NCI-H1105 (cell line): Measurements from ENCODE around the gene MEMO1.
"Not testable (repeated sequence)": the region's sequence is repeated elsewhere in the genome, so short reads cannot be mapped to it uniquely, and the experiment has no call there.

Source experiments
- DNase-seq: peaks from one replicate; lab custom pipeline; 2025; lab: John Stamatoyannopoulos, UW

Gene MEMO1

GRCh38 chr2:32010670-32011484 lies at the start of gene MEMO1:
TSS of gene MEMO1 (minus strand) at chr2:32011008. CDS start at chr2:32010247, 761 bp downstream.
- DNase-seq, result peak; percentile 90

DNA sequence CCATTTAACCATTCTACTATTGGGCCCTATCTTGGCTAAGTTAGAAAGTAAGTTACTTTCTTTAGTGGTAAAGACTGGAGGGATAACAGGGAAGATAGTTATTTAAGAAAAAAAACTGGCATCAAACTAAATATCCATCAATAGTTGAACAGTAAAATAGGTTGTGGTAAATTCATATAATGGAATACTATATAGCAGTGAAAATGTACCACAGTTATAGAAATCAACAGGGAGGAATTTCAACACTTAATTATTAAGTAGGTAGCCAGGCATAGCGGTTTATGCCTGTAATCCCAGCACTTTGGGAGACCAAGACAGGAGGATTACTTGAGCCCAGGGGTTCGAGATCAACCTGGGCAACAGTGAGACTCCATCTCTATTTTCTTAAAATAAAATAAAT lies 49.5 kb upstream of the MEMO1 start:
- DNase-seq, result no peak

DNA sequence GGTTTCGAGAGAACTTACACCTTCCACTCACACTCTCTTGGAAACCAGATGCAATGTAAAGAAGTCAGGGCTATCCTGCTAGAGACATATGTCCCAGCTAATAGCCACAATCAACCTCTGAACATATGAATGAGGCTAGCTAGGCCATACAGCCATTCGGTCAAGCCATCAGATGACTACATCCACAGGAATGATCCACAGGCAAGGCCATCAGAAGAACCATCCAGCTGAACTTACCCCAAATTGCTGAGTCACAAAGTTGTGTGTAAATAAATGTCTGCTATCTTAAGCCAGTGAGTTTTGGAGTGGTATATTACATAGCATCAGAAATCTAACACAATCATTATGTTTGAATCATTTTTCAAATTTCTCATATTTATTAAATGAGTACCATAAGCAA lies 47.3 kb upstream of the MEMO1 start:
- DNase-seq, result no peak

- DNase-seq, result not testable (repeated sequence)
These were observed 43.8 kb upstream of the MEMO1 start for GRCh38 chr2:32054583-32054982.

DNA sequence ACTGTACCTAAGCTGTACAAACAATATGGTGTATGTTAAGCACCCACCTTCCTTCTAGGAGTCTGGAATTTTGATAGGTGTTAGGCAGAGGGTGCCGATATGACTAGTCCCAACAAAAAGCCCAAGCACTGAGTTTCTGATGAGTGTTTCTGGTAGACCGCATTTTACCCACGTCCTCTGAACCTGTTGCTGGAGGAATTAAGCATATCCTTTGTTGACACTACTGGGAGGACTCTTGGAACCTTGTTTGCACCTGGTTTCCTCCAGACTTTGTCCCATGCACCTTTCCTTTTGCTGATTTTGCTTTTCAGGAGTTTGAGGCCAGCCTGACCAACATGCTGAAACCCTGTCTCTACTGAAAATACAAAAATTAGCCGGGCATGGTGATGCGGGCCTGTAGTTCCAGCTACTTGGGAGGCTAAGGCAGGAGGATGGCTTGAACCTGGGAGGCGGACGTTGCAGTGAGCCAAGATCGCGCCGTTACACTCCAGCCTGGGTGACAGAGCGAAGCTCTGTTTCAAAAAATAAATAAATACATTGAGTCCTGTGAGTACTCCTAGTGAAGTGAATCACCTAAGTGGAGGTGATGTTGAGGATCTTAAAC lies 41.1 kb upstream of the MEMO1 start:
- no peak for DNase-seq

DNA sequence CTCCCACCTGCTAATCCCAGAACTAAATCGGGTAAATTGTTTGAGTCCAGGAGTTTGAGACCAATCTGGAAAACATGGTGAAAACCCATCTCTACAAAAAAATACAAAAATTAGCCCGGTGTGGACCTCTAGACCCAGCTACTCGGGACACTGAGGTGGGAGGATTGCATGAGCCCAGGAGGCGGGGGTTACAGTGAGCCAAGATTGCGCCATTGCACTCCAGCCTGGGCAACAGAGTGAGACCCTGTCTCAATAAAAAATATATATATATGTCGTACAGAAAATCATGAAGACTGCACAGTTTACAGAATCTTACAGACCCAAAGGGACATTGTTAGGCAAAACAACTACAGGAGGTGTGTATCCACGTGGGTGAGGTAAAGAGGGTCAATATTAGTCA lies 32.8 kb upstream of the MEMO1 start:
- DNase-seq, result no peak

- DNase-seq, result peak; percentile 88
These were observed 28.8 kb upstream of the MEMO1 start, which contains the start of gene DPY30 for GRCh38 chr2:32039447-32040219. TSS of gene DPY30 (minus strand) at chr2:32039805. CDS start at chr2:32039456, 349 bp downstream.

DNA sequence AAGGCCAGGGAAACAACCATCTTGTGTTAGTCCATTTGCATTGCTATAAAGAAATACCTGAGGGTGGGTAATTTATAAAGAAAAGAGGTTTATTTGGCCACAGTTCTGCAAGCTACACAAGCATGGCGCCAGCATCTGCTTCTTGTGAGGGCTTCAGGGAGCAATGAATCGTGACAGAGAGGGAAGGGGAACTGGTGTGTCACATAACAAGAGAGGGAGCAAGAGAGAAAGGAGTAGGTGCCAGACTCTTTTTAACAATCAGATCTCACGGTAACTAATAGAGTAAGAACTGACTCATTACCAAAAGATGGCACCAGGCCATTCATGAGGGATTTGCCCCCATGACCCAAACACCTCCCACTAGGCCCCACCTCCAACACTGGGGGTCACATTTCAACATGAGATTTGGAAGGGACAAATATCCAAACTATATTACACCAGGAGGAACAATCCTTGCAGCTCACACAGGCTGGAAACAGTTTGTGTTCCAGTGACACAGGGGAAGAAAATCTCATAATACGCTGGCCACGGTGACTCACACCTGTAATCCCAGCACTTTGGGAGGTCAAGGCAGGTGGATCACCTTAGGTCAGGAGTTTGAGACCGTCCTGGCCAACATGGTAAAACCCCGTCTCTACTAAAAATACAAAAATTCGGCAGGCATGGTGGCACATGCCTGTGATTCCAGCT lies 23.5 kb upstream of the MEMO1 start:
- not testable (repeated sequence) for DNase-seq

- DNase-seq, result not testable (repeated sequence)
These were observed 8.1 kb upstream of the MEMO1 start for GRCh38 chr2:32018789-32019482.

DNA sequence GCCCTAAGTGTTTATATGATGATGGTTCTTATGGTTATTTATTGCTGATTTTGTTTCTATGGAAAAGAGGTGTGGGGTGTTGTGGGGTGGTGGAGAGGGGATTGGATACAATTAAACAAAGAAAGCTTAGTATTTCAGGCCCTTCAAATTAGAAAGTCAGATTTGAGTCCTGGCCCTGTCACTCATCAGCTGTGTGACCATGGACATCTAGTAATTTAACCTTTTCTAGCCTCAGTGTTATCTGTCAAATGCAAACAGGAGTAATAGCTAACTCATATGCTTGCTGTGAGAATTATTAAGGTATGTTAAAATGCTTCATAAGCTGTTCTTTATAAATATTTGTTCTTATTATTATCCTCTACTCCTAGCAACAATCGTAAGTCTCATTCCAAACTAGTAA lies 2.1 kb upstream of the MEMO1 start:
- no peak for DNase-seq

- no peak for DNase-seq
These were observed 715 bp upstream of the MEMO1 start for GRCh38 chr2:32011485-32011960.

GRCh38 chr2:32010280-32010669 lies 533 bp downstream of the MEMO1 start:
- not testable (repeated sequence) for DNase-seq

- DNase-seq, result no peak
These were observed 1.1 kb downstream of the MEMO1 start for GRCh38 chr2:32009516-32010256.

- no peak for DNase-seq
These were observed 1.8 kb downstream of the MEMO1 start for GRCh38 chr2:32008805-32009515.

DNA sequence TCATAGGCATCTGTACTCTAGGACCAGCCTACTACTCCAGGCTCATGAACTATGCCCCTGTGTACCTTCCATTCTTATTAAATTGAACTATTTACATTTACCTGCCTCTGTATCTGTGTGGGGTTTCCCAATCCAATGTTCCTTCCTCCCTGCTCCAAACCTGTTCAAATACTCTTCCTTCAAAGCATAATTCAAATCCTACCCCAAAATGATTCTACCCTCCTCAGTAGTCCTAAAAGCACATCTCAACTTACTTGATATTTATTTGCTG lies 3.8 kb downstream of the MEMO1 start:
- no peak for DNase-seq

GRCh38 chr2:32005371-32005976 lies 5.3 kb downstream of the MEMO1 start:
- no peak for DNase-seq

DNA sequence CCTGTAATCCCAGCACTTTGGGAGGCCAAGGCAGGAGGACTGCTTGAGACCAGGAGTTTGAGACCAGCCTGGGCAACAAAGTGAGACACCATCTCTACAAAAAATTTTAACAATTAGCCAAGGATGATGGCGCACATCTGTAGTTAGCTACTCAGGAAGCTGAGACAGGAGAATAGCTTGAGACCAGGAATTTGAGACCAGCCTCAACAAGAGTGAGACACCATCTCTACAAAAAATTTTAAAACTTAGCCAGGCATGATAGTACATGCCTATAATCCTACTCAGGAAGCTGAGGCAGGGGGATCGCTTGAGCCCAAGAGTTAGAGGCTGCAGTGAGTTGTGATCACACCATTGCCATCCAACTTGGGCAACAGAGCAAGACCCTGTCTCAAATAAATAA lies 7.0 kb downstream of the MEMO1 start:
- no peak for DNase-seq

DNA sequence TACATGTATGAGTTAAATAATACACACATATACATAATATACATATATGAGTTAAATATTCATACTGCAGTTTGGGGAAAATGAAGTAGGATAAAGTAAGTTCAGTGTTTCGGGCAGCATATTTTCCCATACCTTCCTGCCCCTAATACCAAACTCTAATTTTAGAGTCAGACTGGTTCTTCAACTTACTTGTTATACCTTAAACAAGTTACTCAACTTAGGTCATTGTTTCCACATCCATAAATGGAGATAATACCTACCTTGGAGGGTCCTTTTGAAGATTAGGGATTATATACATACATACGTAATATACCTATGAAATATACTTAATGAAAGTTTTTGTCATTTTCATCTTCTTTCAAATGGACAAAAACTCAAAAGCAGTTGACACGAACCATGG lies 8.4 kb downstream of the MEMO1 start:
- no peak for DNase-seq

GRCh38 chr2:31999438-31999837 lies 11.4 kb downstream of the MEMO1 start:
- DNase-seq, result no peak
